Lung (tissue), 12 donors: Measurements from ENCODE around the gene FBXO40. TPM values are rescaled to one million over a fixed set of nuclear protein-coding genes. Genes with fewer than 3 reads are reported as not detected.

Source experiments
- ATAC-seq: fragments of 200-7000 bp; cut with Tn5 transposase; one replicate; pipeline ENCODE4 v1.9.1; 2020; ENCODE audit warnings: moderate number of reproducible peaks; ENCODE audit not compliant: insufficient read depth, low FRiP score
- DNase-seq, 3 donors: peaks; one replicate each; pipeline ENCODE4 v3.0.0-alpha.2; 2013 to 2017
- H3K27ac ChIP-seq, 2 donors: one replicate each; pipeline ENCODE4 v1.5.1; 2013; ENCODE audit warnings: mild to moderate bottlenecking in 2 of 2, moderate library complexity in 2 of 2, control low read depth in 1 of 2, inconsistent platforms in 1 of 2, low read depth in 1 of 2, low read length in 1 of 2
- H3K27me3 ChIP-seq, 3 donors: one replicate each; pipeline ENCODE4 v1.5.1; 2013; ENCODE audit warnings: low read length in 2 of 3; ENCODE audit not compliant: control insufficient read depth in 3 of 3, insufficient read depth in 3 of 3
- H3K36me3 ChIP-seq, 4 donors: one replicate each; pipeline ENCODE4 v1.5.1; 2013; ENCODE audit warnings: low read length in 4 of 4, mild to moderate bottlenecking in 1 of 4, moderate library complexity in 1 of 4; ENCODE audit not compliant: control insufficient read depth in 4 of 4, insufficient read depth in 4 of 4
- H3K4me1 ChIP-seq, 5 donors: one replicate each; pipeline ENCODE4 v1.5.1; 2013; ENCODE audit warnings: low read length in 5 of 5, mild to moderate bottlenecking in 2 of 5, moderate library complexity in 1 of 5; ENCODE audit not compliant: control insufficient read depth in 5 of 5, insufficient read depth in 5 of 5
- H3K4me3 ChIP-seq: one replicate; pipeline ENCODE4 v1.5.1; 2013; ENCODE audit warnings: mild to moderate bottlenecking, control low read depth, moderate library complexity
- H3K9ac ChIP-seq, 2 donors: one replicate each; pipeline ENCODE4 v1.5.1; 2013; ENCODE audit warnings: low read length in 2 of 2, control low read depth in 1 of 2; ENCODE audit not compliant: insufficient read depth in 1 of 2
- H3K9me3 ChIP-seq, 4 donors: one replicate each; pipeline ENCODE4 v1.5.1; 2013; ENCODE audit warnings: low read length in 3 of 4, mild to moderate bottlenecking in 1 of 4, moderate library complexity in 1 of 4; ENCODE audit not compliant: control insufficient read depth in 4 of 4, insufficient read depth in 3 of 4
- WGBS, 2 donors: extraction: QIAGEN DNeasy Blood & Tissue Kit; methylation state at CpG; one replicate each; pipeline ENCODE4 v1.1.7; 2013; 5-methylcytosine and 5-hydroxymethylcytosine counted together
- polyA plus RNA-seq, 2 donors: library from polyadenylated mRNA; stranded (reverse); fragments of 200-250 nt; gene quantifications; one replicate each; pipeline ENCODE4 v1.2.1, GENCODE V29; 2013
- total RNA-seq, 2 donors: library from RNA; depleted of rRNA in 1 of 2; stranded (reverse); fragments of >200 nt in 1 of 2; gene quantifications; one replicate each; pipeline ENCODE4 v1.2.1, GENCODE V29; 2014 to 2021
- TF ChIP-seq, protein P1 (sequence below): IDR thresholded peaks from 2 replicates; pipeline ENCODE4 v1.5.1; 2012; ENCODE audit warnings: mild to moderate bottlenecking; ENCODE audit errors: control extremely low read depth, extremely low read depth
- donor health status: control.
- donor health status: control.
- donor health status: Bipolar disorder and iron deficiency.
- donor health status: healthy.
- donor health status: DM: yes; HTN: yes; CAD: no.

Gene FBXO40
- total and polyA plus RNA-seq, 4 donors: 0.03 to 0.06 TPM; not detected in 2

DNA sequence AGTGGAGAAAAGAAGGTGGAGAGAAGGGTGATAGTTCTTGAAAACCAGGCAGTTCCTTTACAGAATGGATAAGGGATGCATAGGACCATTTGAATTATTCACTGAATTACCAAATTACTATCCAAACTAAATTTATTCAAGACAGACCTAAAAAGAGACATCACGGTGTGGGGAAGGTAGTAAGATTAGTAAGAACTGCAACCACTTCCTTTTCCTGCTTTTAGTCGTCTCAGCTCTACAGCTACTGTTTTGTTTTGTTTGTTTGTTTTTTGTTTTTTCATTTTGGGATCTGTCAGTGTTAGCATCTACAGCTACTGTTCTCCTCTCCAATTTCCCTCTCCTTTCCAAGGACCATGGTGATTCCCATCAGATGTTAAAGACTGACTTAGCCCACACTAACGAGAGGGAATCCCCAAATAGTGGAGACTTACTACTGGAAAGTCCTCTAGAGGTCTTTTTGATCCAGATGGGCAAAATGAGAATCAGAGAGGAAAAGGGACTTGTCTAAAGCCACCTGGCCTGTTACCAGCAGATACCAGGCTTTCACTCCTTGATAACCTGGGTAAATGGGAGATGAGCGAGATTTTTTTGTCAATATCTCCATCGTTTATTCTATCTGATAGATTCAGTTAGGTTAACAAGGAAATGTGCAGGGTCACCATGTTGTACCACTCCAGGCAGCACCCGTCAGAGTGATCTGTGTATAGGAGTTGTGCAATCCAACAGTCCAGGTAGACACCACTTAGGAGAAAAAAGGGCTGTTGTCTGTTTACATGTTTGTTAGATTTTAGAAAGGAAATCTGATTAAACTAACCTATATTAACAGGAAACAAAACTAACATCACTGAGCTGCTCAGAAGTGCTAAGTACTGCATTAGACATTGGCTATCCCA lies 61.6 kb downstream of the FBXO40 start:
- TF ChIP-seq, protein P1, sequence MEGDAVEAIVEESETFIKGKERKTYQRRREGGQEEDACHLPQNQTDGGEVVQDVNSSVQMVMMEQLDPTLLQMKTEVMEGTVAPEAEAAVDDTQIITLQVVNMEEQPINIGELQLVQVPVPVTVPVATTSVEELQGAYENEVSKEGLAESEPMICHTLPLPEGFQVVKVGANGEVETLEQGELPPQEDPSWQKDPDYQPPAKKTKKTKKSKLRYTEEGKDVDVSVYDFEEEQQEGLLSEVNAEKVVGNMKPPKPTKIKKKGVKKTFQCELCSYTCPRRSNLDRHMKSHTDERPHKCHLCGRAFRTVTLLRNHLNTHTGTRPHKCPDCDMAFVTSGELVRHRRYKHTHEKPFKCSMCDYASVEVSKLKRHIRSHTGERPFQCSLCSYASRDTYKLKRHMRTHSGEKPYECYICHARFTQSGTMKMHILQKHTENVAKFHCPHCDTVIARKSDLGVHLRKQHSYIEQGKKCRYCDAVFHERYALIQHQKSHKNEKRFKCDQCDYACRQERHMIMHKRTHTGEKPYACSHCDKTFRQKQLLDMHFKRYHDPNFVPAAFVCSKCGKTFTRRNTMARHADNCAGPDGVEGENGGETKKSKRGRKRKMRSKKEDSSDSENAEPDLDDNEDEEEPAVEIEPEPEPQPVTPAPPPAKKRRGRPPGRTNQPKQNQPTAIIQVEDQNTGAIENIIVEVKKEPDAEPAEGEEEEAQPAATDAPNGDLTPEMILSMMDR: no peak
- no peak overlapping the region for H3K9ac ChIP-seq
- DNase-seq: no peak
- WGBS, 2 donors: 61 to 72% methylated on average over 6 of the region's 6 CpGs
- ATAC-seq: no peak
- H3K27me3 ChIP-seq: no peaks in the 10 kb centered on the region
- H3K36me3 ChIP-seq: peaks cover 0 to 4% (median 0%) of the 10 kb centered on the region in 4 donors
- peaks cover 0 to 2% (median under 1%) of the 10 kb centered on the region in 4 donors for H3K9me3 ChIP-seq
- H3K4me1 ChIP-seq: peaks cover 0 to 4% (median 0%) of the 10 kb centered on the region in 5 donors
- no peak overlapping the region for H3K4me3 ChIP-seq
- H3K27ac ChIP-seq: no peak overlapping the region

DNA sequence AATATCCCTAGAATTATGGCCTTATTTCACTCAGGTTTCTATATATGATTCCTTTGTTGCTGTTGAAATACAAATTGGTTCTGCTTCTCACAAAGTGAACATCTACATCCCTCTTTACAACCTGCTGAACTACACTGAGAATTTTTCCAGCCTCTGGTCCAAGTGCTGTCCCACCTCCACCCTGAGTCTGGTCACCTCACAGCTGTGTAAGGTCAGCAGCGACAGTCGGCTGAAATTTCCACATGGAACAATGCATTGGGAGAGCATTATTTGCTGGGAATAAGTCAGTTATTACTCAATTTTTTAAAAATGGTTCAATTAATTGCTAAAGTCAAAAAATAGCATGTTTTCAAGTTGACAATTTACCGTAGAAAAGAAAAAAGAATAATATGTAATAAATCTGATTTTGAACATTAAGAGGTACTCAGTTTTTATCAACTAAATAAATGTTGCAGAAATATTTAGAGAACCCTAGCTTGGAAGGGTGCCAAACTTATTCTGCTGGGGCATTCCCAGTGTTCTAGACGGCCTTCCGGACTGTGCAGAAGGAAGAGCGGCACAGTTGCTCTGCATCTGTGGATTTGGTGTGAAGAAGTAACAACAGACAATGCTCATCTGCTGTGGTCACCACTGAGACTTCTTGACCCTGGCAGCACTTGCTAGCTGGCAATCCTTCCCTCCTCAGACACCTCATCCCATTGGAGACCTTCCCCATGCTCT lies 65.7 kb downstream of the FBXO40 start:
- H3K36me3 ChIP-seq: peaks cover under 1 to 11% (median 5%) of the 10 kb centered on the region in 4 donors
- H3K9me3 ChIP-seq: peaks cover 0 to 1% (median 0%) of the 10 kb centered on the region in 4 donors
- H3K4me3 ChIP-seq: no peak overlapping the region
- WGBS, 2 donors: 80 to 84% methylated on average over 6 of the region's 6 CpGs
- no peak overlapping the region for H3K9ac ChIP-seq
- DNase-seq (peak in 1 of 3 donors; percentile 6), ATAC-seq (no peak)
- H3K4me1 ChIP-seq: peaks cover 0 to 15% (median 0%) of the 10 kb centered on the region in 5 donors
- H3K27ac ChIP-seq: no peak overlapping the region
- no peaks in the 10 kb centered on the region for H3K27me3 ChIP-seq
- TF ChIP-seq, protein P1: no peak

DNA sequence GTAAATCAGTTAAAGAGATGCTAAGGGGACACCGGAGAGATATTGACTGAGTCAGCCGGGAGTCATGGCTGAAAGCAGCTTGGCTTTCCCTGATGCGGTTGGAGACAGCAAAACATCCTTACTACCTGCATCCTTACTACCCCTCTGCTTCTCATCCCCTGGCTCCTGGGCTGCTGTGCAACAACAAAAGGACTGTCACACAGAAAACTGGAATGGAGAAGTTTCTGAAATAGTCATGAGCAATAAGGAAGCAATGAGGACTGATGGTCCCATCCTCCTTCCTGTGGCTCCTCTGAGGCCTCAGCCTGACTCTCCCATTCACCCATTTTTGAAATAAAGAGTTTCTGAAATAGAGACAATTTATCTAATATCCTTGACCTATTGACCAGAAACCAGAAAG lies 66.4 kb downstream of the FBXO40 start:
- WGBS, 2 donors: 74 to 88% methylated on average over 3 of the region's 3 CpGs
- Histone ChIP-seq H3K4me1 (peaks cover 0 to 15% (median 0%) of the 10 kb centered on the region in 5 donors), H3K27me3 (no peaks in the 10 kb centered on the region), H3K36me3 (peaks cover 7 to 19% (median 11%) of the 10 kb centered on the region in 4 donors), H3K27ac (peak overlapping the region in 1 of 2 donors; percentile 41), H3K4me3 (no peak overlapping the region), H3K9me3 (peaks cover 0 to 1% (median 0%) of the 10 kb centered on the region in 4 donors), H3K9ac (no peak overlapping the region)
- ATAC-seq (no peak), DNase-seq (no peak)
- TF ChIP-seq, protein P1: no peak
